KOPT-K1 (cell line): ENCODE measurements around the gene LAMP2.
"Not testable (repeated sequence)": the region's sequence is repeated elsewhere in the genome, so short reads cannot be mapped to it uniquely, and the experiment has no call there.

Source experiments
- H3K27ac ChIP-seq: fragments of 200-600 bp; sonication (generic); 2 replicates; pipeline ENCODE4 v1.5.1; 2016; ENCODE audit warnings: antibody characterized with exemption, mild to moderate bottlenecking, low read depth, low read length; ENCODE audit not compliant: poor library complexity, severe bottlenecking
- H3K36me3 ChIP-seq: fragments of 200-600 bp; sonication (generic); 2 replicates; pipeline ENCODE4 v1.5.1; 2017; ENCODE audit warnings: antibody characterized with exemption, mild to moderate bottlenecking, low read length, moderate library complexity; ENCODE audit not compliant: insufficient read depth
- H3K9me3 ChIP-seq: fragments of 200-600 bp; sonication (generic); 2 replicates; pipeline ENCODE4 v1.5.1; 2017; ENCODE audit warnings: antibody characterized with exemption, low read length, mild to moderate bottlenecking; ENCODE audit not compliant: insufficient read depth, poor library complexity, severe bottlenecking

The LAMP2 gene

DNA sequence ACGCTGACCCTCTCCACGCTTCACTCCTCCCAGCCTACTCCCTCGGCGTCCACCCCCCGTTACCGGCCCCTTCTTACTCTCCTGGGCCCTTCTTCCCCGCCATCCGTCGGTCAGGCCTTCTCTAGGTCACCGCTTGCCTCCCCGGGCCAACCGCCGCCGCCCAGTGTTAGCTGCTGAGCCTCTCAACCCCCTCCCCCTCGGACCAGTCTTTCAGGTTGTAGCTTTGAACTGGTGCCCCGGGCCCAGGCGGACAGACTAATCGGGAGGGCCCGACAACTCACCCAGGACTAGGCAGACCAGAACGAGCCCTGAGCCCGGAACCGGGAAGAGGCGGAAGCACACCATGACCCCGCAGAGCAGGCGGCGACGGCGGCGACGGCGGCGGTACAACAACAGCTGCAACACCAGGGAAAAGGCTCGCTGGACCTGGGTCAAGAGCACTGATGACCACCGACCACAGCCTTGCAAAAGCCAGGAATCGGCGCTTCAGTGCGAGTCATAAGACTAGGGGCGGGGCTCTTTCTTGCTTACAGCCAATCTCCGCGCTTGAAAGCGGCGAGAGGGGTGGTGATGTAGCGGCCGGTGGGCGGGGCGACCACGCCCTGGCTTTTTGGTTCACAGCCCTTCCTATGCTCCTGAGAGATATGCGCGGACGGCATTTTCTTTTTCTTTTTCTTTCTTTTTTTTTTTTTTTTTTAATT lies at the start of gene LAMP2:
TSS of gene LAMP2 (minus strand) at position 472 of the 701 bp plus-strand sequence. CDS start at position 345, 127 bp downstream.
- Histone ChIP-seq H3K9me3 (no peaks in the 10 kb centered on the region), H3K36me3 (no peaks in the 10 kb centered on the region), H3K27ac (peak within 1 kb of the TSS; percentile 85)

DNA sequence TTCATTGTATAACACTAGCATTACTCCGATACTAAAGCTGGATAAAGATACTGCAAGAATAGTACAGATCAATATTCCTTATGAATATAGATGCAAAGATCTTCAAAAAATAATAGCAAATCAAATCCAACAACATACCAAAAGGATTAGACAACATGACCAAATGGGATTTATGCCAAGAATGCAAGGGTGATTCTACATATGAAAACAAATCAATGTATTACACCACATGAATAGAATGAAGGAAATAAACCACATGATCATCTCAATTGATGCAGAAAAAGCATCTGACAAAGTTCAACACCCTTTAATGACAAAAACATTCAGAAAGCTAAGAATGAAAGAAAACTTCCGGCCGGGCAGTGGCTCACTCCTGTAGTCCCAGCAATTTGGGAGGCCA lies 48.8 kb upstream of the LAMP2 start:
- Histone ChIP-seq H3K27ac (no peak overlapping the region), H3K9me3 (no peaks in the 10 kb centered on the region), H3K36me3 (no peaks in the 10 kb centered on the region)

DNA sequence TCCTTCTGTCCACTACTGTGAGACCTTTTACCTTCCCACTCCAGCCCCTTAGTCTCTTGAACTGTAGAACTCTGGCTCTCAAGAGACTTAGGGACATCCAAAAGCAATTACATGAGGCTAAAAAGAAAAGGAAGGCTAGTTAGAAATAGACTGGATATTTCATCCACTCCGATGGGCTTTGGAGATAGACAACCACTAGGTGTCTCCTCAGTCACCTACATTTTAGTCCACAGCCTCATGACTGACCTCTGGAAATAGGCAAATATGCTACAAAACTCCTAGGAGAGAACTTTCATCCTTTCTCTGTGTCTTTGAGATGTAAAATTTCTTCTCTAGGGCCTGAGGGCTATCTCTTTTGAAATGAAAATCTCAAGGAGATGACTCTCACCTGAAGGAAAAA lies 45.1 kb upstream of the LAMP2 start:
- Histone ChIP-seq H3K36me3 (no peaks in the 10 kb centered on the region), H3K27ac (no peak overlapping the region), H3K9me3 (no peaks in the 10 kb centered on the region)

DNA sequence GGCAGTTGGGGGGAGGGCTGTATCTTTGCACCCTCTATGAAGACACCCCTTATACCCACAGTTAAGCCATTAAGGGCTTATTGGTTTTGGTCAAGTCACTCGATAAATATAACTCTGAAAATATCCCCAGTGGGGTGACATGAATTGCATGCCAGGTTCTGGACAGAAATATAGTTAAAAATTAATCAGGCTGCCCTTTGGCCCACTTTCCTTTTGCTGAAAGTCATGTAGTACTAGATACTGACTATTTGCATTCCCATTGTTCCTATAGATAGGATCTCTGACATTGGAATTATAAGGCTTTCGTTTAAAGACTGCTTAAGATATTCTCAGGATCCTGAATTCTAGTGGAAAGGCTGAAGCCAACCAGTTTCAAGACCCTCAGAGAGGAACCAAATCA lies 43.5 kb upstream of the LAMP2 start:
- H3K27ac ChIP-seq, result no peak overlapping the region
- H3K9me3 ChIP-seq, result no peaks in the 10 kb centered on the region
- no peaks in the 10 kb centered on the region for H3K36me3 ChIP-seq

DNA sequence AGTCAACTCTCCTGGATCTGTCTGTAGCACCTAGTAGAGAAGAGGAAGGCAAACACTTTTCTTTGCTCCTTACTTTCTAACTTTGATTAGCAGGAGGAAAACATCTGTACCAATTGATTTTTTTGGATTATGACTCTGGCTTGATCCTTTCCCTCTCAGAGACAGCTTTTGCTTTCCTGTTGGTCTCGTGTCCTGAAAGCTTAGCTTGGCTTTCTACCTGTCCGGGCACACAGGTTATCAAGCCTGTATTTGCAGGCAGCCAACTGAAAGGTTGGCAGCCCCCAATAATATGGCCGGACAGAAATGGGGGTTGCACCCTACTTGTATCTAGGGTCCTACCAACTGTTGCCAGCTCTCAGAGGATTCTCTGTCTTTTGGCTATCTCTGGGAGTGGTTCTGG lies 43.1 kb upstream of the LAMP2 start:
- H3K27ac ChIP-seq, result no peak overlapping the region
- no peaks in the 10 kb centered on the region for H3K9me3 ChIP-seq
- H3K36me3 ChIP-seq, result no peaks in the 10 kb centered on the region

DNA sequence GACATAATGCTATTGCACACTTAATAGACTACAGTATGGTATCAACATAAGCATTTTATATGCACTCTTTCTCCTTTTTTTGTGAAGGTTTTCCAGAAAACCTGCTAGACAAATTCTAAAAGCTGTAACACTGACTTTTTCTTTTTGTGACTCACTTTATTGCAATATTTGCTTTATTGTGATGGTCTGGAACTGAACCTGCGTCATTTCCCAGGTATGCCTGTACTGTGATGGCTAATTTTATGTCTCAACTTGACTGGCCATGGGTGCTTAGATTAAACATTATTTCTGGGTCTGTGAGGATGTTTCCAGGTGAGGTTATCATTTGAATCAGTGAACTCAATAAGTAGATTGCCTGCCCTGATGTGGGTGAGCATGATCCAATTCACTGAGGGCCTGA lies 35.5 kb upstream of the LAMP2 start:
- no peak overlapping the region for H3K27ac ChIP-seq
- no peaks in the 10 kb centered on the region for H3K9me3 ChIP-seq
- H3K36me3 ChIP-seq, result no peaks in the 10 kb centered on the region

DNA sequence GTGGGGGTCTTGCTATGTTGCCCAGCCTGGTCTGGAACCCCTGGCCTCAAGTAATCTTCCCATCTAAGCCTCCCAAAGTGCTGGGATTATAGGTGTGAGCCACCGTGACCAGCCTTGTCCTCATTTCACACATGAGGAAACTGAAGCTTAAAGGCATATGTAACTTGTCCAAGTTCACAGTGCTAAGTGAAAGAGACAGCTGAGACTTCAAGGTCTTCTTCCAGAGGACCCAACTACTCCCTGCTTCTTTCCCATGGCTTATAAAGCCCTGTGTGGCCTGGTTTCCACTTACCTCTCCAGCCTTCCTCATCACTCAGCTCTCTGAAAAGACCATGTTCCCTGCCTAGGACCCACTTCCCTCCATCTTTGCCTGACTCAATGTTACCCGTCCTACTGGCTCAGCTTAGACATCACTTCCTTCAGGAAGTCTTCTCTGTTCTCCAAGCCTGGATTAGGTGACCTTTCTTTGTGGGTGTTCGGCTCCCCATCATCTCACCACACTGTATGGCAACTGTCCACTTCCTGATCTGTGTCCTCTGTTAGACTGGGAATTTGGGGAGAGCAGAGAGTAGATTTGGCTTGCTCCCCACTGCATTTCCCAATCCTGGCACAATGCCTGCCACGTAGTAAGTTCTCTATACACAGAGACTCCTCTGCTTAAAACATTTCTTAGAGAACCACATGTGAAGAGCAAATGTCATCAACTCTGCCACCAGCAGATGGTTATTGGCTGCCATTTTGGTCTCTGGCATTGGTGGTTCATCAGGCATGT lies 30.4 kb upstream of the LAMP2 start:
- Histone ChIP-seq H3K9me3 (no peaks in the 10 kb centered on the region), H3K36me3 (no peaks in the 10 kb centered on the region), H3K27ac (no peak overlapping the region)

DNA sequence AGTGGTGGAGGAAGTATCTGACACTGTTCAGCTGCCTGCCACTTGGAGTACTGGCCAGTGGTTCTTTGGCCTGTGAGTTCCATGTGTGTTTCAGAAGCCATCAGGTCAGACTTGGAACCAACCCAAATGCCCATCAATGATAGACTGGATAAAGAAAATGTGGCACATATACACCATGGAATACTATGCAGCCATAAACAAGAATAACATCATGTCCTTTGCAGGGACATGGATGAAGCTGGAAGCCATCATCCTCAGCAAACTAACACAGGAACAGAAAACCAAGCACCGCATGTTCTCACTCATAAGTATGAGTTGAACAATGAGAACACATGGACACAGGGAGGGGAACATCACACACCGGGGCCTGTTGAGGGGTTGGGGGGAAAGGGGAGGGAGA lies 21.0 kb upstream of the LAMP2 start:
- not testable (repeated sequence) for H3K27ac ChIP-seq, H3K9me3 ChIP-seq, H3K36me3 ChIP-seq

DNA sequence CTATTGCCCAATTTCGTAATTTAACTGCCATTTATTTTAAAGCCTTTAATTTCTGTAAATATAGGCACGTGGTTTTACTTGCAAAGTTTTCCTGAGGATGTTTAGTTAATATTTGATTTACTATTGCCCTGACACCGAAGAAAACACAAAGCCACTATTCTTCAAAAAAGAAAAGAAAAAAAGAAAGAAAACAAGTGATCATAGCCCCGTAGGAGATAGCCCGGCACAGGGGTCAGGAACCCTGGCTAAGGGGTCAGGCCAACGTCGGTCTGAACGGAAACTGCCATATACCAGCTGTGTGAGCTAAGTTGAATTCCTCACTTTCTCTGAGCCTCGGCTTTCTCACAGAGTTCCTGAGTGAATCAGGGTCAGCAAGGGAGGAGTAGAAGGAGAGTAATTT lies 17.7 kb upstream of the LAMP2 start:
- H3K9me3 ChIP-seq, result no peaks in the 10 kb centered on the region
- H3K36me3 ChIP-seq, result no peaks in the 10 kb centered on the region
- H3K27ac ChIP-seq, result no peak overlapping the region

DNA sequence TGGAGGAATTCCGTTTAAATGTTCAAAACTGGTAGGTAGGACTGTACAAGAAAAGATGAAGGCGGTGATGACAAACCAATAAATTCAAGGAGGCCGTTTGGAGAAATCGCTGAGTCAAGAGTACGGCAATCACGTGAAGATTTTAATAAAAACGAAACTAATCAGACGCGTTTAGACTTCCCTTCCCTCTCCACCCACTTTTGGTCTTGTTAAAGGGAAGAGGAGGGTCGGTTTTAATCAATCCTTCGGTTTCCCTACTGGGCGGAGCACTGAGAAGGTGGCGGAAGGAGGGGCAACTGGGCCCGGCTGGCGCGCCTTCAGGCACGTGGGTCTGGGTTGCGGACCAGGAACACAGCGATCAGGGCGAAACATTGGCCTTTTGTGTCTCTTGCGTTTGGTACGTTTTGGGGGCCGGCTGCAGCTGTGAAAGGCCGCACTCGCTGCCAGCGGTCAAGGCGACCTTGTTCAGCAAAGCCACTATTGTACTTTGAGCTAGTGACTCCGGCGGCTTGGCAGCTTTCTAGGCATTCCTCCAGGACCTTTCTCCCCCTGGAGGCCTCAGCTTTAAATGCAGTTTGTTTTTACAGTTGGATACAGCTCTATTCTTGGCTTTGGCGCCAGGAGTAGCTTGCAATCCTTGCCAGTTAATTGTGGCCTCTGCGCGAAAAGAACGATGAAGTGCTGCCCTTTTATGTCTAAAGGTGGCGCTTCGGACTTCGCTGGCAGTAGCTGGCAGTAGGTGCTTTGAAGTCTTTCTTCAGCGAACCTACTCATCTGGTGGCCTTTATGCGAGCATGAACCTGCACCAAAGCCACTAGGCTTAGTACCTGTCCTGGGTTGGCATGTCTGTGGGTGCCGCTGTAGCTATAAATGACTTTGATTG lies 16.8 kb upstream of the LAMP2 start:
- H3K9me3 ChIP-seq, result no peaks in the 10 kb centered on the region
- H3K27ac ChIP-seq, result peak overlapping the region; percentile 85
- no peaks in the 10 kb centered on the region for H3K36me3 ChIP-seq

DNA sequence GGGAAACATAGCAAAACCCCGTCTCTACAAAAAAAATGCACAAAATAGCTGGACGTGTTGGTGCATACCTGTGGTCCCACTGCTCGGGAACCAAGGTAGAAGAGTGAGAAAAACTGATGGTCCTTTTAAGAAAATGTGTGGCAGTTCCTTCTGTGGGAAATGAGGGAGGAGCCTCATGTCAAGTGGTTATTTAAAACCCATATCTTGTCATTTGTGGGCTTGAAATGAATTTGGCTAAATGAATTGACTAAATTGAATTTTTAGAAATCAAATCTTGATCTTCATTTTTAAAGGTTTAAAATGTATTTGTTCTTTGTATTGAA lies 16.2 kb upstream of the LAMP2 start:
- H3K27ac ChIP-seq, result peak overlapping the region; percentile 85
- no peaks in the 10 kb centered on the region for H3K9me3 ChIP-seq
- H3K36me3 ChIP-seq, result no peaks in the 10 kb centered on the region

DNA sequence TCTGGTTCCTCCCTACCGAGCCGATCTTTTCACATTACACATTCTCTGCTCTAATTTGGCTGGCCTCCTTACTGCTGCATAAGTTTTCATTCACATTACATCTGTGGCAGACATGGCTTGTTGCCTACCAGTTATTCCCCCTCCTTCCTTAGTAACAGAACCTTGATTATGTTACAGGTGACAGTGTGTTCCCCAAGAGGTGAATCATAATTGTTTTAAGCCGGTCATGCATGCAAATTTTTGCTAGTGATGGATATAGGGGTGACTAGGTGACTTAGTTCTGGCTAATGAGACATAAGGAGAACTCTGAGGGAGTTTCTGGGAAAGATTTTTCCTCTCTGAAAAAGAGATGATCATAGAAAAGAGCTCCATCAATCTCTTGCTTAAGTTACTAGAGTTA lies 8.4 kb upstream of the LAMP2 start:
- H3K36me3 ChIP-seq, result no peaks in the 10 kb centered on the region
- H3K27ac ChIP-seq, result no peak overlapping the region
- no peaks in the 10 kb centered on the region for H3K9me3 ChIP-seq

DNA sequence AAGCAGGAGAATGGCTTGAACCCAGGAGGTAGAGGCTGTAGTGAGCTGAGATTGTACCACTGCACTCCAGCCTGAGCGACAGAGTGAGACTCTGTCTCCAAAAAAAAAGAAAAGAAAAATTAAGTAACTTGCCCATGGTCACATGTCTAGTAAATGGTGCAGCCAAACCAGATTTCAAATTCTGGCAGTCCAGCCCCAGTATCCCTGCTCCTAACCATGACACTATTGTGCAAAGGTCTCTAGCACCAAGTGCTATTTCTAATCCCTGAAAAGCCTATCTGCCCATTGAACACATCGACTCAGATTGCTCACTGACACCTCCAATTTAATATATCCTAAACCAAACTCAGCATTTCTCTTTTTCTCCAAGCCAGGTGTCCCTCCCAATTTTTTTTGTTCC lies 7.6 kb upstream of the LAMP2 start:
- Histone ChIP-seq H3K36me3 (no peaks in the 10 kb centered on the region), H3K27ac (no peak overlapping the region), H3K9me3 (no peaks in the 10 kb centered on the region)

DNA sequence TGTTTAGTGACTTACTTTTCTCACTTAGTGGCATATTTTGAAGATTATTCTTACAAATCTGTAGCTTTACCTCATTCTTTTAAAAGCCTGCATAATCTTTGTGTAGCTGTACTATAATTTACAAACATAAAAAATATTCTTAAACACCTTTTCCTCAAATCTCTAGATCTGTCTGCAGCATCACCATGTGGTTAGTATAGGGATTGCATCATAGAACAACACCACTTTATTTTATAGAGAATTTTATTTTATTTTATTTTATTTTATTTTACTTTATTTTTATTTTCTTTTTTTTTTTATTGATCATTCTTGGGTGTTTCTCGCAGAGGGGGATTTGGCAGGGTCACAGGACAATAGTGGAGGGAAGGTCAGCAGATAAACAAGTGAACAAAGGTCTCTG lies 6.4 kb upstream of the LAMP2 start:
- not testable (repeated sequence) for H3K9me3 ChIP-seq, H3K27ac ChIP-seq, H3K36me3 ChIP-seq

DNA sequence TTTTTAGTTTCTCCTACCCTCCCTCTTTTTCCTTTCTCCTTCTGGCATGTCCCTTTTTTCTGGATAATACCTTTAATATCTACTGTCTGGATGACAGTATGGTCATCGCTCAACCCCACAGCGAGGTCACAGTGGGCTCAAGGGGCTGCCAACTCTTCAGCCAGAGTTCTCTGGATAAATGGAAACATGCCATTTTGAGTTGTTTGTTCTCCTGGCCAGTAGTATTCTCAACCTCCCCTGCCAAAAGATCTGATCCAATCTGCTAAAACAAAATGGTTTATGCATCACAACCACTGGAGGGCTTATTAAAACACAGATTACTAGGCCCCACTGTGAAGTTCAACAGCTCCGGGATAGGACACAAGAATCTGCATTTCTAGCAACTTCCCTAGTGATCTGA lies 5.0 kb upstream of the LAMP2 start:
- Histone ChIP-seq H3K9me3 (no peaks in the 10 kb centered on the region), H3K27ac (no peak overlapping the region)

More for the DNA sequence above, 5.0 kb upstream of the LAMP2 start:
- H3K36me3 ChIP-seq, result no peaks in the 10 kb centered on the region
